ENCODE results near the gene SMIM10L2A.
"Not testable (repeated sequence)": the region's sequence is repeated elsewhere in the genome, so short reads cannot be mapped to it uniquely, and the experiment has no call there.

The SMIM10L2A gene

DNA sequence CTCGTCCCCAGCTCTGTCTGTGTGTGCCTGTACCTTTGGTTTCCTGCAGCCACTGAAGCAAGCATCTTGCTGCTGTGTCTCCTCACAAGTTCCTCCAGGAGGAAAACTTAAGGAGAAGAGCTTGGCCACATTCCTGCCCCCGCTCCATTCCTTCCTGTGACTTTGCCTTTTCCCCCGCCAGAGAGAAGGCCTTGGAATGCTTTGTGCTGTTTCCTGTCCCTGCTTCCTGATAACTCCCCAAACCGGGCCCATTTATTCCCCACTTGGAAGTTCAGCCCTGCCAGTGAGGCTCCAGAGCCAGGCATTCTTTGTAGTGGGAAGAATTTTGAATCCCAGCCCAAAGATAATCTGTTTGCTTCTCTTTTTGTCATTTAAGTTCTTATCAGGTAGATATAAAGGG is 33.1 kb downstream of the SMIM10L2A start:
- DNase-seq (ENCODE audit: low read depth), result no peak

DNA sequence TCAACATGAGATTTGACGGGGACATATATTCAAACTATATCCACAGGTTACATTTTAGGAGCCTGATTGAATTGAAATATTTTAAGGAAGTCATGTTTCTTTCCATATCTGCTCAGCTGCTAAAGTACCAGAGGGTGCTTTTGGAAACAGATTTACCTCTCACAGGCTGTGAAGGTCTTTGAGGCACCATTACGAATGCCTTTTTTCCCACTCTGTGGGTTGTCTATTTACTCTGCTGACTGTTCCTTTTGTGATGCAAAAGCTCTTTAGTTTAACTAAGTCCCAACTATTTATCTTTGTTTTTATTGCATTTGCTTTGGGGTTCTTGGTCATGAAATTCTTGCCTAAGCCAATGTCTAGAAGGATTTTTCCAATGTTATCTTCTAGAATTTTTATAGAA is 40.0 kb downstream of the SMIM10L2A start:
- not testable (repeated sequence) for DNase-seq (ENCODE audit: low read depth)

DNA sequence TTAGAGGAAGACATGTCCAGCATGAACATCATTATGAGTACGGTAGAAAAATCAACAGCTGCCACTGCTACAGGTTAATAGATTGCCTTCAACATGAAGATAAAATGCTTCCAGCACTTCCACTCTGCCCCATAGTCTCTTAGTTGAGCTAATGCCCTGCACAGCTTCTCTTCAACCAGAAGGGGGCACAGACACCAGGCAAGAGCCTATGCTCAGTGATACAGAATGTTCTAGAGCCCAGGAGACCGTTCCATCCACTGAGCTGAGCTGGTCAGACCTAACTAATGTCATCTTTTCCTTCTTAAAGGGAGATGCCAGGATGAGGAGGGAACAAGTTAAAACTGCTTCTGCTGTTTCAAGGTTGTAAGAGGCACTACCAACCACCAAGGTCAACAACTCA is 42.2 kb downstream of the SMIM10L2A start:
- DNase-seq (ENCODE audit: low read depth), result no peak

DNA sequence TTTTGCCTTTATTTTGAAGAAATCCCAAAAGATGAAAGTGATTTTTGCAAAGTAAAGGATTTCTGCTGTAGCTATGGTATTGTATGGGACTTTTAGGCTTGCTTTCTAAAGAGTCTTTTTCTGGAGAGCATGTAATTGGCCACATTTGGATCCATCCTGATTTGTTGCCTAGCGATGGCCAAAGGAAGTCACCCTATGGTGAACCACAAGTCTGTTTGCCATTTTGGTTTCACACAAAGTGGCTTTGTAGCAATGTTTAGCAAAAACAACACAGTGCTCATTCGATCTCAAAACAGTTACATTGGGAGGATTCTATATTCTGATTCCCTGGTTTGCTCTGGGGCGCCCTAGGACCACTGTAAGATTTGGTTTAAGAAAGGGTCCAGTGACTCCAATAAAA is 54.6 kb downstream of the SMIM10L2A start:
- DNase-seq (ENCODE audit: low read depth), result no peak

DNA sequence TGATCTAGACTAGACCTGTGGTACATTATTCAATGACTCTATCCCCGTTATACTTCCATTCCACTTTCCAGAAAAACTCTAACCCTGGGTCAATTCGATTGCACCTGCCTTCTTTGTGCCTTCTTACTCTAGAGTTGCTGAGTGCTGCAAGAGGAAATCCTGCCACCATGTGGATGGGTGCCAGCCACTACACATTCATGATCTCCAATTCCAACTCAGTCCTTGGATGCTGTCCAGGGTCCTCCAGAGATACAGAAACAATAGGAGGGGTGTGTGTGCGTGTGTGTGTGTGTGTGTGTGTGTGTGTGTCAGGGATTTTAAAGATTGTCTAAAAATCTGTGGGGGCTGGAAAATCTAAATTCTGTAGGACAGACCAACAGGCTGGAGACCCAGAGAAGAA is 55.8 kb downstream of the SMIM10L2A start:
- peak; percentile 10 for DNase-seq (ENCODE audit: low read depth)
